ENCODE measurements around the gene CDH7. TPM values are rescaled to one million over a fixed set of nuclear protein-coding genes. Genes with fewer than 3 reads are reported as not detected.

Gene CDH7
- total and polyA plus RNA-seq, 2 of the 13 experiments (the other 11 are each of a cell fraction or from before 2014, with no cell fraction given), result not detected

DNA sequence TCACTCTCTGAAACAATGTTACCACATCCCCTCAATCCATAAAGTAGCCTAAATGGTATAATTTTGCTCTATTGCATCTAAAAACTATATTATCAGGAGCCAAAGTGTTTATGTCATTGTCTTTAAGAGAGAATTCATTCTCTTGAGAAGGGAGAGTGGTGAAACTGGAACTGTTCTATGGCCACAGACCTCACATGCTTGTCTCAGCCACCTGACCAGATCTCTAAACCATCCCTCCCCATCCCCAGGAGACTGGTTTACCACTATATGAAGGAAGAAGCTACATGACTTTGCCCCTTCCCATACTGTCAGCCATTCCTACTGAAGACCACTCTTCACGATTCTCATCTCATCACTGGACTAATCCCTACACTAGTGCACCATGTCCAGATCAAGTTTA is 9.6 kb downstream of the CDH7 start:
- POLR2A ChIA-PET, result no interaction called here
- ATAC-seq (no peak), DNase-seq (ENCODE audit: low spot score) (no peak), FAIRE-seq (no peak)
- H4K20me1 ChIP-seq (ENCODE audit: insufficient read depth, low read length), result no peaks in the 10 kb centered on the region
- H3K79me2 ChIP-seq (ENCODE audit: insufficient read depth, low read length), result no peaks in the 10 kb centered on the region
- intact Hi-C loops (cut with micrococcal nuclease; ENCODE audit: unreplicated experiment), result no loop called here
- H3K36me3 ChIP-seq (replicated peaks in 1 of 2; ENCODE audit: control insufficient read depth in 1 of 2, insufficient read depth in 2 of 2, low read length in 2 of 2), result no peaks in the 10 kb centered on the region
- no peak overlapping the region for H3K4me3 ChIP-seq (replicated peaks in 1 of 3; ENCODE audit: insufficient read depth in 1 of 3, low read depth in 2 of 3, low read length in 3 of 3)
- no peak overlapping the region for H3K9ac ChIP-seq (ENCODE audit: insufficient read depth, low read depth, low read length)
- H3K27me3 ChIP-seq (ENCODE audit: control insufficient read depth in 1 of 2, insufficient read depth in 2 of 2, low read length in 2 of 2), result no peaks in the 10 kb centered on the region; a peak in 1 of 5 replicates
- H3K9me3 ChIP-seq (ENCODE audit: low read length), result no peaks in the 10 kb centered on the region
- no peak overlapping the region for H2AFZ ChIP-seq (ENCODE audit: low read length)
- no peak overlapping the region for H3K27ac ChIP-seq (ENCODE audit: extremely low read length, insufficient read depth, low read length)
- H3K4me2 ChIP-seq (ENCODE audit: low read depth, low read length), result no peak overlapping the region
- H3K4me1 ChIP-seq (ENCODE audit: insufficient read depth, low read length), result no peaks in the 10 kb centered on the region
- 0% methylated on average over 1 of the region's 1 CpG for WGBS (ENCODE audit: low lambda C conversion rate)
- in situ Hi-C loops (cut with HindIII; ENCODE audit: extremely low pct_ligation_motif_present, low pct_unique_long_range_greater_than_20kb), result no loop called here
- CTCF ChIA-PET (ENCODE audit: low intra/inter-chr PET ratio, low total read pairs), result no interaction called here
- TF ChIP-seq NFIB (CRISPR knock-in tag; IDR thresholded peaks at IDR 0.05; ENCODE audit: borderline replicate concordance) (no peak), ZNF749 (CRISPR knock-in tag; IDR thresholded peaks at IDR 0.05; ENCODE audit: borderline replicate concordance) (no peak), ZNF83 (CRISPR knock-in tag; IDR thresholded peaks at IDR 0.05; ENCODE audit: borderline replicate concordance) (no peak), ZFP1 (CRISPR knock-in tag; IDR thresholded peaks at IDR 0.05) (no peak), ZNF557 (CRISPR knock-in tag; IDR thresholded peaks at IDR 0.05) (no peak), ZNF317 (CRISPR knock-in tag; IDR thresholded peaks at IDR 0.05) (no peak), DPF2 (CRISPR knock-in tag; IDR thresholded peaks at IDR 0.05; ENCODE audit: borderline replicate concordance, low read depth) (no peak), DZIP1 (CRISPR knock-in tag; IDR thresholded peaks at IDR 0.05) (no peak), WIZ (CRISPR knock-in tag; IDR thresholded peaks at IDR 0.05) (no peak), SPEN (CRISPR knock-in tag; IDR thresholded peaks at IDR 0.05; ENCODE audit: low read depth) (no peak), ZNF33A (CRISPR knock-in tag; IDR thresholded peaks at IDR 0.05; ENCODE audit: borderline replicate concordance) (no peak), MAFG (CRISPR knock-in tag; IDR thresholded peaks at IDR 0.05) (no peak), EED (CRISPR knock-in tag; IDR thresholded peaks at IDR 0.05) (no peak)
- TF ChIP-seq, protein P1, sequence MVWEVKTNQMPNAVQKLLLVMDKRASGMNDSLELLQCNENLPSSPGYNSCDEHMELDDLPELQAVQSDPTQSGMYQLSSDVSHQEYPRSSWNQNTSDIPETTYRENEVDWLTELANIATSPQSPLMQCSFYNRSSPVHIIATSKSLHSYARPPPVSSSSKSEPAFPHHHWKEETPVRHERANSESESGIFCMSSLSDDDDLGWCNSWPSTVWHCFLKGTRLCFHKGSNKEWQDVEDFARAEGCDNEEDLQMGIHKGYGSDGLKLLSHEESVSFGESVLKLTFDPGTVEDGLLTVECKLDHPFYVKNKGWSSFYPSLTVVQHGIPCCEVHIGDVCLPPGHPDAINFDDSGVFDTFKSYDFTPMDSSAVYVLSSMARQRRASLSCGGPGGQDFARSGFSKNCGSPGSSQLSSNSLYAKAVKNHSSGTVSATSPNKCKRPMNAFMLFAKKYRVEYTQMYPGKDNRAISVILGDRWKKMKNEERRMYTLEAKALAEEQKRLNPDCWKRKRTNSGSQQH (CRISPR knock-in tag; IDR thresholded peaks at IDR 0.05; ENCODE audit: low read depth), result no peak
- TF ChIP-seq, protein P2, sequence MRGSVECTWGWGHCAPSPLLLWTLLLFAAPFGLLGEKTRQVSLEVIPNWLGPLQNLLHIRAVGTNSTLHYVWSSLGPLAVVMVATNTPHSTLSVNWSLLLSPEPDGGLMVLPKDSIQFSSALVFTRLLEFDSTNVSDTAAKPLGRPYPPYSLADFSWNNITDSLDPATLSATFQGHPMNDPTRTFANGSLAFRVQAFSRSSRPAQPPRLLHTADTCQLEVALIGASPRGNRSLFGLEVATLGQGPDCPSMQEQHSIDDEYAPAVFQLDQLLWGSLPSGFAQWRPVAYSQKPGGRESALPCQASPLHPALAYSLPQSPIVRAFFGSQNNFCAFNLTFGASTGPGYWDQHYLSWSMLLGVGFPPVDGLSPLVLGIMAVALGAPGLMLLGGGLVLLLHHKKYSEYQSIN (CRISPR knock-in tag; IDR thresholded peaks at IDR 0.05; ENCODE audit: borderline replicate concordance), result no peak
- no TSS peak for BruUV-seq (replicated peaks)

Data from HepG2 (cell line).